GM19025 (cell line): ENCODE results near the gene PTCHD1.

ENCODE experiments used
- ATAC-seq: cut with Tn5 transposase; IDR thresholded peaks from one replicate; pipeline ENCODE4 v1.9.1; 2021; ENCODE audit warnings: mild to moderate bottlenecking, low read depth, moderate library complexity; ENCODE audit not compliant: unreplicated experiment

Gene PTCHD1

GRCh38 chrX:23392195-23392594 is 57.5 kb downstream of the PTCHD1 start:
- ATAC-seq = no peak

- no peak for ATAC-seq
Measured at GRCh38 chrX:23394421-23394820, 59.8 kb downstream of the PTCHD1 start.

GRCh38 chrX:23396263-23396662 is 61.6 kb downstream of the PTCHD1 start:
- no peak for ATAC-seq

- no peak for ATAC-seq
Measured at GRCh38 chrX:23398570-23398969, 63.9 kb downstream of the PTCHD1 start.

- ATAC-seq = no peak
Measured at GRCh38 chrX:23403849-23404248, 69.2 kb downstream of the PTCHD1 start.

- ATAC-seq = no peak
Measured at GRCh38 chrX:23422912-23423311, 88.3 kb downstream of the PTCHD1 start.

- no peak for ATAC-seq
Measured at GRCh38 chrX:23434356-23434884, 99.8 kb downstream of the PTCHD1 start.

- no peak for ATAC-seq
Measured at GRCh38 chrX:23435108-23435507, 100.5 kb downstream of the PTCHD1 start.

- ATAC-seq = no peak
Measured at GRCh38 chrX:23435575-23435974, 100.9 kb downstream of the PTCHD1 start.

GRCh38 chrX:23436875-23437274 is 102.2 kb downstream of the PTCHD1 start:
- no peak for ATAC-seq

- ATAC-seq = no peak
Measured at GRCh38 chrX:23451266-23451665, 116.6 kb downstream of the PTCHD1 start.
